Measurements from ENCODE around the gene SLC6A5.
"Not testable (repeated sequence)": the region's sequence is repeated elsewhere in the genome, so short reads cannot be mapped to it uniquely, and the experiment has no call there.

Gene SLC6A5

DNA sequence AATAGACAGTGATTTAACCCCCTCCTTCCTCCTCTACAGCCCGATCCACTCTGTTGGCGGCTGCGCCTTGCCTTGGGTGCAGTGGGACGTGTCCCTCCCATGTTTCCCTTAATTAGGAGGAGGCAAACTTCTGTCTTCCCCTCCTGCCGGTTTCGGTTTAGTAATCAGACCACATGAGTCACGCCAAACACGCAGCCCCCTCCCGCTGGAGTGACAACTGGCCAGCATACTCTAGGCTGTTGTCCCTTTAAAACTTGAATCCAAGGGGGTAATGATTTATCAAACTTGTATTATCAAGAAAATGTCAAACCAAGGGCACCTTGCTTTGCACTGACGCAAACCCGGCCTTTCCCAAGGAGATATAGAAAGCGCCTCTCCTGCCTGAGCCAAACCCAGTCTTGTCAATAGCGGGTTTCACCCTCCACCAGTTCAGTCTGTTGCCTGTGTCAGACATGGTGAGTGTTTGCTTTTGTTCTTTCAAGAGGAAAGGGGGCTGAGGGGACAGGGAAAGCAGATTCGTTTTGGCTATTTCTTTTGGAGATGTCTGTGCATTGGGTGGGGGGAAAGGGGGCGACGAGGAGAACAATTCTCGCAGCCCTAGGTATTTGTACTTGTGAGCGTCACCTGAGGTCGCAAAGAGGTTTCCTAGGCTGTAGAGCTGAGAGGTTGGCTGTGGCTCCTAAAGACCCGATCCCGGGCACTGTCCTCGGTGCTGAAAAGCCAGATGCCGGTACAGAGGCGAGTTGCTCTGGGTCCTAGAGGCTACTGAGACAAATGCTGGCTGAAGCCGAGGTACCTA is at the start of gene SLC6A5:
Gene SLC6A5, plus strand, starts transcription at position 388 of the 799 bp plus-strand sequence. Its CDS starts 65 bp downstream, at position 453.
- DNase-seq (ENCODE audit: low read depth in 1 of 2, low spot score in 1 of 2), result no peak

DNA sequence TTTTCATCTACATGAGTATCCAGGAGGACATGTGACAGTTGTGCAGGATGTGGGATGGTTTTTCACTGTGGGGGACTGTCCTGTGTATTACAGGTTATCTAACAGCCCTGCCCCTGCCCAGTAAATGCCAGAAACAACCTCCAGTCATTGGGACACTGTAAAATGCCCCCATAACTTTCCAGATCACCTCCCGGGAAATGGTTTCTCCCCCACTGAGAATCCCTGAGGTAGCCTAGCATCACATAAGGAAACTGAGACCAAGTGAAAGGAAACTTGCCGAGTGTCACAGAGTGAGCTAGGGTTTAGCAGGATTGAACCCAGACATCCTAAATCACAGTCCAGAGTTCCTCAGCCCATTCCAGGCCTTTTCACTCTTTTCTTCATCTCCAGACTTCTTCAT is 48.3 kb upstream of the SLC6A5 start:
- DNase-seq (ENCODE audit: low read depth in 1 of 2, low spot score in 1 of 2), result no peak

DNA sequence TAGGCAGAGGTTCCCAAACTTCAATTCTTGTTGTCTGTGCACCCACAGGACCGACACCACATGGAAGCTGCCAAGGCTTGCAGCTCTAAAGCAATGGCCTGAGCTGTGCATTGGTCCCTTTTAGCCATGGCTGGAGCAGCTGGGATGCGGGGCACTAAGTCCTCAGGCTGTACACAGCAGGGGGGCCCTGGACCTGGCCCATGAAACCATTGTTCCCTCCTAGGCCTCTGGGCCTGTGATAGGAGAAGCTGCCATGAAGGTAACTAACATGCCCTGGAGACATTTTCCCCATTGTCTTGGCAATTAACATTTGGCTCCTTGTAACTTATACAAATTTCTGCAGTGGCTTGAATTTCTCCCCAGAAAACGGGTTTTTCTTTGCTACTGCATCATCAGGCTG is 43.6 kb upstream of the SLC6A5 start:
- no peak for DNase-seq (ENCODE audit: low read depth in 1 of 2, low spot score in 1 of 2)

DNA sequence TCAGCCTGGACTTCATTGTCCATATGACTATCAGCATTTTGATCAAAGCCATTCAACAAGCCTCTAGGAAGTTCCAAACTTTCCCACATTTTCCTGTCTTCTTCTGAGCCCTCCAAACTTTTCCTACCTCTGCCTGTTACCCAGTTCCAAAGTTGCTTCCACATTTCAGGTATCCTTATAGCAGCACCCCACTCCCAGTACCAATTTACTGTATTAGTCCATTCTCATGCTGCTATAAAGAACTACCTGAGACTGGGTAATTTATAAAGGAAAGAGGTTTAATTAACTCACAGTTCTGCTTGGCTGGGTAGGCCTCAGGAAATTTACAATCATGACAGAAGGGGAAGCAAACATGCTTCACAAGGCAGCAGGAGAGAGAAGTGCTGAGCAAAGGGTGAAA is 43.0 kb upstream of the SLC6A5 start:
- DNase-seq (ENCODE audit: low read depth in 1 of 2, low spot score in 1 of 2), result not testable (repeated sequence)

DNA sequence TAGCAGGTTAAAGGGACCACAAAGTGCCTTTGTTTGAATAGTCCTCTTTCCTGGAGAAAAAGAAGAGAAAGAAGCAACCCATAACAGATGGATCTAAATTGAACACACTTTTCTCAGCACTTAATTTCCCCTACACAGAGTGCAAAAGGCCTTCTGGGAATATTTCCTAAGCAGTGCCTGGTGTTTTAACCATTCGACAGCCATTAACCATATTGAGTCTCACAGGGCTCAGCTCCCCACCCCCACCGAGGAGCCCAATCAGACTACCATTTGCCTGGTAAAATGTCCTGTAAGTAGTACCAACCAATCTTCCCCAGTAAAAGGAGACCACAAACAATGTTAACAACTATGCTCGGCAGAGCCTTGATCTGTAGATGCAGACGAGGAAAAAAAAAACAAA is 40.7 kb upstream of the SLC6A5 start:
- no peak for DNase-seq (ENCODE audit: low read depth in 1 of 2, low spot score in 1 of 2)

- DNase-seq (ENCODE audit: low read depth in 1 of 2, low spot score in 1 of 2), result no peak
Observed at GRCh38 chr11:20559523-20560300, 39.7 kb upstream of the SLC6A5 start.

DNA sequence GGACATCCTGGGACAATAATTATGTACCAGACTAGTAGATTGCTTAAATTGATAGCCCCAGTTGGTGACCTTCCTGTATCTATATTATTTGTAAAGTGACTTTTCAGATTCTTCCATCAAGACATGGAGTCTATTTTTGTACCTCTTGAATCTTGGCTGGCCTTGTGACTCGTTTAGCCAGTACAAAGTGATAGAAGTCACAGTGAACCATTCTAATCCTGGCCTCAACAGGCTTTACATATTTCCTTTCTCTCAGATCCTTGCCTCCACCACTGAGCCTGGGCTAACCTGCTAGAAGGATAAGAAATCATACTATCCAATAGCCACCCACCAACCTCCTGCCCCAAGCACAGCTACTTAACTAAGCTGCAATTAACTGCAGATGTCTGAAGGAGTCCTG is 37.5 kb upstream of the SLC6A5 start:
- DNase-seq (ENCODE audit: low read depth in 1 of 2, low spot score in 1 of 2), result no peak

- no peak for DNase-seq (ENCODE audit: low read depth in 1 of 2, low spot score in 1 of 2)
Observed at GRCh38 chr11:20563866-20564265, 35.5 kb upstream of the SLC6A5 start.

DNA sequence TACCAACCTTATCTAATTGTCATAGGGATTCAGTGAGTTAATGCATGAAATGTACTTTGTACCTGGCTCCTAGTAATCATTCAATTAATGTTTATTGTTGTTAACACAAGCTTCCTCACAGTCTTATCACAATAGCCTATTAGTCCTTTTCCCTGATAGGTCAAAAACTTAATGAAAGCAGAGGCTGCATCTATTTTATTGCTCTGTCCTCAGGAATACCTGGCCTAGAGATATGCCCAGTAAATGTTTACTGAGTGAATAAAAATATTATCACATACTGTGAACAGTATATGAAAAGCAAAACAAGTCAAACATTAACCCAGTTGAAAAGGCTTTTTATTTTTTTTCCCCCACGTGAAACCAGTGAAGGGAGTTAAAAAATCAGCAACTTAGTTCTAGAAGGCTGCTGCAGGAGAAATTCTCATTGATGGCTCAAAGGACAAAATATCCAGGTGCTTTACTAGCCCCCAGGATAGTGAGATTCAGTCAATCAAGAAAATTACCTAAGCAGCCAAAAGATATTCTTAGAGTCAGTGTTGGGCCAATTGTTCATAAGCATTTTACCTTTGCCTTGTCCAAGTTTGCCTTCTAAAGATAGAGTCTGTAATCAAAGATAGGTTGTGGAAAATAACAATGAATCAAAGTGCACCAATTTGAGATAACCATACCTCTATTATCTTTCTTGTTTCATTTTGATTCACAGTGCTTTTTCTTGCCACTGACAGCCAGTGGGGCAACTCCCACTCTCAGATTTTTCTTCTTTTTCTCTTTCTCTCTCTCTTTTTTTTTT is 34.4 kb upstream of the SLC6A5 start:
- DNase-seq (ENCODE audit: low read depth in 1 of 2, low spot score in 1 of 2), result no peak

DNA sequence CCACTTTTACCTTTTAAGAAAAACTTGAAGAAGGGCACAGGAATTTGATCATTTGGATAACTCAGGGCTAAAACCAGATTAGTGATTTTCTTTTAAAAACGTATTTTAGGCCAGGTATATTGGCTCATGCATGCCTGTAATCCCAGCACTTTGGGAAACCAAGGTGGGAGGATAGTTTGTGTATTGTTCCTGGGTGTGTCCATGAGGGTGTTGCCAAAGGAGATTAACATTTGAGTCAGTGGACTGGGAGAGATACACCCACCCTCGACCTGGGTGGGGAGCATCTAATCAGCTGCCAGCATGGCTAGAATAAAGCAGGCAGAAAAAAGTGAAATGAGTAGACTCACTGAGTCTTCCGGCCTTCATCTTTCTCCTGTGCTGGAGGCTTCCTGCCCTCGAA is 33.3 kb upstream of the SLC6A5 start:
- DNase-seq (ENCODE audit: low read depth in 1 of 2, low spot score in 1 of 2), result not testable (repeated sequence)

GRCh38 chr11:20566591-20567434 is 32.6 kb upstream of the SLC6A5 start:
- DNase-seq (ENCODE audit: low read depth in 1 of 2, low spot score in 1 of 2), result no peak

DNA sequence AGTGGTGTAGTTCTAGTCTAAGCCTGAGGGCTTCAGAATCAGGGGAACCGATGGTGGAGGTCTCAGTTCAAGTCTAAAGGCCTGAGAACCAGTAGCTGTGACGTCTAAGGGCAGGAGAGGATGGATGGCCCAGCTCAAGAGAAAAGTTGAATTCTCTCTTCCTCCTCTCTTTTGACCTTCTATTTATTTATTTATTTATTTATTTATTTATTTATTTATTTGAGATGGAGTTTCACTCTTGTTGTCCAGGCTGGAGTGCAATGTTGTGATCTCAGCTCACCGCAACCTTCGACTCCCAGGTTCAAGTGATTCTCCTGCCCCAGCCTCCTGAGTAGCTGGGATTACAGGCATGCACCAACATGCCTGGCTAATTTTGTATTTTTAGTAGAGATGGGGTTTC is 19.7 kb upstream of the SLC6A5 start:
- not testable (repeated sequence) for DNase-seq (ENCODE audit: low read depth in 1 of 2, low spot score in 1 of 2)

DNA sequence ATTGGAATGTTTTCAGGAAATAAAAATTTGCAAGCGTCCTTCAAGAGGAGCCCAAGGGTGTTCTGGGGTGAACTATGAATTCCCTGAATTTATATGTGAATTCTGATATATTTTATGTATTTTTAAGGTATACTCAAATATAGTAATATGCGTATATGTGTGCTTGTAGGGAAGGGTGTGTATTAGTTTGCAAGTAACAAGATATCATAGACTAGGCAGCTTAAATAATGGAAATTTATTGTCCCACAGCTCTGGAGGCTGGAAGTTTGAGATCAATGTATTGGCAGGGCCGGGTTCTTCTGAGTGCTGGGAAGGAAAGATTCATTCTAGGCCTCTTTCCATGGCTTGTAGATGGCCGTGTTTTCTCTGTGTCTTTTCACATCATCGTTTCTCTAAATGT is 16.2 kb upstream of the SLC6A5 start:
- DNase-seq (ENCODE audit: low read depth in 1 of 2, low spot score in 1 of 2), result no peak

GRCh38 chr11:20584093-20584774 is 15.2 kb upstream of the SLC6A5 start:
- DNase-seq (ENCODE audit: low read depth in 1 of 2, low spot score in 1 of 2), result no peak

DNA sequence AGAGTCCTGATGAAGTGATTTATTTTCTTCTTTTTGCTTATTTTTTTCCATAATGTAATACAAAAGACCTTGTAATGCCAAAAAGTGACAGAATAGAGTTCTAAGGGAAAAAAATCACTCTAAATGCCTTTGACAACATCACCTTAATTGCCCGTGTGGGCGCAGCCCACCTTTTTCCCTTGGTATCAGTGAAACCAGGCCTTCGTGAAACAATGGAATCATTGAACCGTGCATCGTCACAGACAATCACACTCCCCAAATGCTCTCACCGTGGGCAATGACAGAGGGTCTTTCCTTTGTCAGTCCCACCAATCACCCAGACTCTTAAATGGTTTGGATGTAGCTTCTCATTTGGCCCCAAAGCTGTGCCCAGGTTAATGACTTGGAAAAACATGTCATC is 9.6 kb upstream of the SLC6A5 start:
- DNase-seq (ENCODE audit: low read depth in 1 of 2, low spot score in 1 of 2), result no peak

- no peak for DNase-seq (ENCODE audit: low read depth in 1 of 2, low spot score in 1 of 2)
Observed at GRCh38 chr11:20590381-20590780, 9.0 kb upstream of the SLC6A5 start.

- no peak for DNase-seq (ENCODE audit: low read depth in 1 of 2, low spot score in 1 of 2)
Observed at GRCh38 chr11:20592741-20593140, 6.7 kb upstream of the SLC6A5 start.

DNA sequence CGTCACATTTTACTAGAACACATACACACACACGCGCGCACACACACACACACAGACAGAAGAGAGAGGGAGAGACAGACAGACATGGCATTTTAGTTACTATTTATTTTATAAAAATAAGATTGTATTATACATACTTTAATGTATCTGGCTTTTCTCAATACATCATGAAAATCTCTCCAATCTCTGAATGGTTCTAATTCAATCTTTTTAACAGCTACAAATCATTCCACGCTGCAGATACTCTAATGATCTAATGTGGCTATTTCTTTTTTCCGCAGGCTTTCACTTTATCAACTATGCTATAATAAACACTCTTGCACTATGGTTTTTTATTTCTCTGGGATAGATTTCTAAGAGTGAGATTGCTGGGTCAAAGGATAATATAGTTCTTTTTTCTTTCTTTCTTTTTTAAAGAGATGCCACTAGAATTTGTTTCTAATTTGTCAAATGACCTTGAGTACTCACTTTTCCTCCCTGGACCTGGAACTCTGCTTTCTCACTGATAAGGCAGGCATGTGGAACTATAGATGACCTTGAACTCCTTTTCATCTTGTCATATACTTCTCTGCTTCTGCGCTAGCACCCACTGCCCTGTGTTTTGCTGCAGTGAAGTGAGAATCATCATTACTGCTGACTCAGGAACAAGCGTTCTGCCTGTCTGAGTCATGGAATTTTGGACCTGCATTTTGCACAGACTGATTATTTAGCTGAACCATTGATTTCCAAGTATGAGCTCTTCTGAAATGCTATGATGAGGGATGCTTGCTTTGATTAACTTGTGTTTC is 4.9 kb upstream of the SLC6A5 start:
- no peak for DNase-seq (ENCODE audit: low read depth in 1 of 2, low spot score in 1 of 2)

GRCh38 chr11:20595101-20595500 is 4.3 kb upstream of the SLC6A5 start:
- DNase-seq (ENCODE audit: low read depth in 1 of 2, low spot score in 1 of 2), result no peak

Measured in stimulated activated CD4-positive, alpha-beta T cell treated with anti-CD3 and anti-CD28 coated beads, Interleukin-15, amount 100 ng/mL, for 1 hour (primary cell).